ENCODE results near the gene CNTN5.

DNA sequence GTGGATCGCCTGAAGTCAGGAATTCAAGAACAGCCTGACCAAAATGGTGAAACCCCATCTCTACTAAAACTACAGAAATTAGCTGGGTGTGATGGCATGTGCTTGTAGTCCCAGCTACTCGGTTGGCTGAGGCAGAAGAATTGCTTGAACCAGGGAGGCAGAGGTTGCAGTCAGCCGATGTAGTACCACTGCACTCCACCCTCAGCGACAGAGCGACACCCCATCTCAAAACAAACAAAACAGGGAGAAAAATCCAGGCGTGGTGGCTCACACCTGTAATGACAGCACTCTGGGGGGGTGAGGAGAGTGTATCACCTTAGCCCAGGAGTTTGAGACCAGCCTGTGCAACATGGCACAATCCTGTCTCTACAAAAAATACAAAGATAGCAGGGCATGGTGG lies 864.0 kb downstream of the CNTN5 start:
- TF ChIP-seq, protein P1, sequence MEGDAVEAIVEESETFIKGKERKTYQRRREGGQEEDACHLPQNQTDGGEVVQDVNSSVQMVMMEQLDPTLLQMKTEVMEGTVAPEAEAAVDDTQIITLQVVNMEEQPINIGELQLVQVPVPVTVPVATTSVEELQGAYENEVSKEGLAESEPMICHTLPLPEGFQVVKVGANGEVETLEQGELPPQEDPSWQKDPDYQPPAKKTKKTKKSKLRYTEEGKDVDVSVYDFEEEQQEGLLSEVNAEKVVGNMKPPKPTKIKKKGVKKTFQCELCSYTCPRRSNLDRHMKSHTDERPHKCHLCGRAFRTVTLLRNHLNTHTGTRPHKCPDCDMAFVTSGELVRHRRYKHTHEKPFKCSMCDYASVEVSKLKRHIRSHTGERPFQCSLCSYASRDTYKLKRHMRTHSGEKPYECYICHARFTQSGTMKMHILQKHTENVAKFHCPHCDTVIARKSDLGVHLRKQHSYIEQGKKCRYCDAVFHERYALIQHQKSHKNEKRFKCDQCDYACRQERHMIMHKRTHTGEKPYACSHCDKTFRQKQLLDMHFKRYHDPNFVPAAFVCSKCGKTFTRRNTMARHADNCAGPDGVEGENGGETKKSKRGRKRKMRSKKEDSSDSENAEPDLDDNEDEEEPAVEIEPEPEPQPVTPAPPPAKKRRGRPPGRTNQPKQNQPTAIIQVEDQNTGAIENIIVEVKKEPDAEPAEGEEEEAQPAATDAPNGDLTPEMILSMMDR (IDR thresholded peaks at IDR 0.05) = no peak
- TF ChIP-seq EZH2 (IDR thresholded peaks at IDR 0.05; ENCODE audit: borderline replicate concordance, insufficient read depth, low read depth, low read length, poor library complexity, severe bottlenecking) = no peak

All from B cell (primary cell).